GM20431 (cell line): ENCODE results near the gene CLDN4.
"Not testable (repeated sequence)": the region's sequence is repeated elsewhere in the genome, so short reads cannot be mapped to it uniquely, and the experiment has no call there.

Experiments
- in situ Hi-C: fragments of 300-500 bp; cut with MseI, MboI; formaldehyde crosslinking; loops from one replicate; pipeline ENCODE4 v1.15.0; 2020; ENCODE audit warnings: low sequenced_read_pairs; ENCODE audit not compliant: unreplicated experiment

Gene CLDN4, protein sequence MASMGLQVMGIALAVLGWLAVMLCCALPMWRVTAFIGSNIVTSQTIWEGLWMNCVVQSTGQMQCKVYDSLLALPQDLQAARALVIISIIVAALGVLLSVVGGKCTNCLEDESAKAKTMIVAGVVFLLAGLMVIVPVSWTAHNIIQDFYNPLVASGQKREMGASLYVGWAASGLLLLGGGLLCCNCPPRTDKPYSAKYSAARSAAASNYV

DNA sequence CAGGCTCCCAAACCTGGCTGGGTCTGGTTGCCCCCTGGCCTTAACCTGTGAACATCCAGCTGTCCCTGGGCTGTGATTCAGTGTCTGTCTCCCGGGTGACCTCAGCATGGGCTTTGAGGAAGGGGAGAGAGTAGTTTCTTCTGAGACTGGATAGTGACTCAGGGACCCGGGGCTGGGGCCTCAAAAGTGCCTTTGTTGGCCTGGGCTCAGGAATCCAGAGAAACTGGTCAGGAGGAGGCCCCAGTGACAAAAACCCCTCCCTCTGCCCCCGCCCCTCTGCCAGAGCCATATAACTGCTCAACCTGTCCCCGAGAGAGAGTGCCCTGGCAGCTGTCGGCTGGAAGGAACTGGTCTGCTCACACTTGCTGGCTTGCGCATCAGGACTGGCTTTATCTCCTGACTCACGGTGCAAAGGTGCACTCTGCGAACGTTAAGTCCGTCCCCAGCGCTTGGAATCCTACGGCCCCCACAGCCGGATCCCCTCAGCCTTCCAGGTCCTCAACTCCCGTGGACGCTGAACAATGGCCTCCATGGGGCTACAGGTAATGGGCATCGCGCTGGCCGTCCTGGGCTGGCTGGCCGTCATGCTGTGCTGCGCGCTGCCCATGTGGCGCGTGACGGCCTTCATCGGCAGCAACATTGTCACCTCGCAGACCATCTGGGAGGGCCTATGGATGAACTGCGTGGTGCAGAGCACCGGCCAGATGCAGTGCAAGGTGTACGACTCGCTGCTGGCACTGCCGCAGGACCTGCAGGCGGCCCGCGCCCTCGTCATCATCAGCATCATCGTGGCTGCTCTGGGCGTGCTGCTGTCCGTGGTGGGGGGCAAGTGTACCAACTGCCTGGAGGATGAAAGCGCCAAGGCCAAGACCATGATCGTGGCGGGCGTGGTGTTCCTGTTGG lies at the start of gene CLDN4:
Gene CLDN4, plus strand, starts transcription at position 316 of the 903 bp plus-strand sequence. Its CDS starts 206 bp downstream, at position 522.
- in situ Hi-C loops: no loop called here

DNA sequence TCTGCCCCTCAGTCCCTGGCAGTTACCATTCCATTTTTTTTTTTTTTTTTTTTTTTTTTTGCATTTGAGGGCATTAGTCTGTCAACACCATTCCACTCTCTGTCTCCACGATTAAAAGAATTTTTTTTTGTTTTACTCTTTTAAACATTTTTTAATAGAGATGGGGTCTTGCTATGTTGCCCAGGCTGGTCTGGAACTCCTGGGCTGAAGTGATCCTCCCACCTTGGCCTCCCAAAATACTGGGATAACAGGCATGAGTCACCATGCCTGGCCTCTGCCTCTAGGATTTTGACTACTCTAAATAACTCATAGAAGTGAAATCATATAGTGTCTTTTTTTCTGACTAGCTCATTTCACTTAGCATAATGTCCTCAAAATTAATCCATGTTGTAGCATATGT lies 44.2 kb upstream of the CLDN4 start:
- in situ Hi-C loops: no loop called here

- in situ Hi-C loops: not testable (repeated sequence)
Observed at GRCh38 chr7:73787786-73788048, 43.1 kb upstream of the CLDN4 start.

DNA sequence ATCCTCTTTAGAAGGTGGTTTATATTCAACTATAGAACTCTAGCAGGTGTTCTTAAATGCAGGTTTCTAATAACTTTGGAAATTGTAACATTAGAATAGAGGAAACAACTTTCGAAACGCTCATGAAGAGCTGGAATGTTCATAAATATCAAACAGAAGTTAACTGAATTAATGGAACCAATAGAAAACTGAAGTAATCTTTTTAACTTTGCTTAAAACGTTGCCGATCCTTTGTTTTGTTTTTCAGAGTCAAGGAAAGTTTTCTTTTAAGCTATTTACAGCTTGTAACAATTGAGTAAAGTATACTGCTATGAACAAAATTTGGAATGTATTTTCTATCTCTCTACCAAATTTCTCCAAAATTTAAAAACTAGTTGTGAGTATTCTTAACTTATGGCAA lies 41.7 kb upstream of the CLDN4 start:
- in situ Hi-C loops: no loop called here

DNA sequence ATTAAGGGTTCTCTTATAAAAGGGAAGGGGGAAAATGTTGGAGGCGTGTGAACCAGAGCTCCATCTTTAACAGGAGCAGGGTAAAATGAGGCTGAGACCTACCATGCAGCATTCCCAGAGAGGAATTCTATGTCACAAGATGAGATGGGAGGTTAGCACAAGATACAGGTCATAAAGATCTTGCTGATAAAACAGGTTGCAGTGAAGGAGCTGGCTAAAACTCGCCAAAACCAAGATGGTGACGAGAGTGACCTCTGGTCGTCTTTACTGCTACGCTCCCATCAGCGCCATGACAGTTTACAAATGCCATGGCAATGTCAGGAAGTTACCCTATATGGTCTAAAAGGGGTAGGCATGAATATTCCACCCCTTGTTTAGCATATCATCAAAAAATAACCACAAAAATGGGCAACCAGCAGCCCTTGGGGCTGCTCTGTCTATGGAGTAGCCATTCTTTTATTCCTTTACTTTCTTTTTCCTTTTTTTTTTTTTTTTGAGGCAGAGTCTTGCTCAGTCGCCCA lies 39.6 kb upstream of the CLDN4 start:
- in situ Hi-C loops: not testable (repeated sequence)

- in situ Hi-C loops: not testable (repeated sequence)
Observed at GRCh38 chr7:73795188-73795587, 35.6 kb upstream of the CLDN4 start.

DNA sequence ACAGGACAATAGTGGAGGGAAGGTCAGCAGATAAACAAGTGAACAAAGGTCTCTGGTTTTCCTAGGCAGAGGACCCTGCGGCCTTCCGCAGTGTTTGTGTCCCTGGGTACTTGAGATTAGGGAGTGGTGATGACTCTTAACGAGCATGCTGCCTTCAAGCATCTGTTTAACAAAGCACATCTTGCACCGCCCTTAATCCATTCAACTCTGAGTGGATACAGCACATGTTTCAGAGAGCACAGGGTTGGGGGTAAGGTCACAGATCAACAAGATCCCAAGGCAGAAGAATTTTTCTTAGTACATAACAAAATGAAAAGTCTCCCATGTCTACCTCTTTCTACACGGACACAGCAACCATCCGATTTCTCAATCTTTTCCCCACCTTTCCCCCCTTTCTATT lies 34.1 kb upstream of the CLDN4 start:
- in situ Hi-C loops: not testable (repeated sequence)

GRCh38 chr7:73797176-73797575 lies 33.6 kb upstream of the CLDN4 start:
- in situ Hi-C loops: not testable (repeated sequence)

GRCh38 chr7:73799282-73800141 lies 31.3 kb upstream of the CLDN4 start:
- in situ Hi-C loops: no loop called here

GRCh38 chr7:73801577-73801976 lies 29.2 kb upstream of the CLDN4 start:
- in situ Hi-C loops: no loop called here

GRCh38 chr7:73802459-73802858 lies 28.3 kb upstream of the CLDN4 start:
- in situ Hi-C loops: no loop called here

DNA sequence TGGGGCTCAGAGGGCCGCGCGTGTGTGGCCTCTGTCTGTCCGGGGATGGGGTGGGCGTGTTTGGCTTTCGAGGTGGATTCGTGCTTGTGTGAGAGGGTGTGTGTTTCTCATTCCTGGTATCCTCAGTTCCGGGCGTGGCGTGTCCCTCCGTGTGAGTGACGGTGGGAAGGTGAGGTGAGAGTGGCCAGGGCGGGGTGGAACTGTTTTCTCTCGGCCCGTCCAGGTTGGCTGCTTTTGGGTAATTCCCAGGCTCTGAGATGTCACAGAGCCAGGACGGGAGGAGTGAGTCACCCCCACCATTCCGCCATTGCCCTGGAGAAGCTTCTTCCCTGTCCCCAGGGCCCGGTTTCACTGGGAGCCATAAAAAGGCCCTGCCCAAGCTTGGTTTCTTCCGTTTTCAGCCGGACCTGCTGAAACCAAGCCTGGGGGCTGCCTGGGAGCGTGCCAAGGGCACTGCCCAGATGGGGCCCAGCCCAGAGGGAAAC lies 21.3 kb upstream of the CLDN4 start:
- in situ Hi-C loops: no loop called here

DNA sequence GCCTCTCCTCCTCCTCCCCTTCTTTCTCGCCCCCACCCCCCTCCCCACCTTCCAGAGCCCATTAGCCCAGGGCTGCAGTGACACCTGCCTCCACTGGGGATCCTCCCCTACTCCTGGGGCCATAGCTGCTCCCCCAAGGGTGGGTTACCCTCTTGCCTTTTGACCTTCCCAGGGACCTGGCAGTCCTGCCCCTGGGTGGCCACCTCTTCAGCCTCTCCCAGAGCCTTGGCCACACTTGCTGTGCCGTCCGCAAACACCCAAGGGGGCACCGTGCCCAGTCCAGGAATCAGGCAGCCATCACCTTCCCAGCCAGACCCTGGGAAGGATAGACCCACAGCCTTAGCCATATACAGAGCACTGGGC lies 19.8 kb upstream of the CLDN4 start:
- in situ Hi-C loops: no loop called here

DNA sequence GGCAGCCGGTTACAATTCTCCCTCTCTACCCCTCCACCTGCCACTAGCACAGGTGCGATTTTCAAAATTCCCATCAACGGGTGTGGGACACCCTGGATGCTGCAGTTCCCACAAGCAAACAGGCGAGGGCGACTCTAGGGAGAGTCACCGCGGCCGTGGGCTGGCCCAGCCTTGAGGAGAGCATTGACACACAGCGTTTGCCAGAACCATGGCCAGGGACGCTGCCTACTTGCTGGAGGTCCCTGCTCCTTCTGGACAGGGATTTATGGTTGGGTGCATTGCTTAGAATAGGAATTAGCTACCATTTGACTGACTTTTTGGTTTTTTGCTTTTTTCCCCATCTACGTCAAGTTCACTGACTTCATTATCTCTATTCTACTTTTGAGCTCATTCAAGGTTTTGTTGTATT lies 19.0 kb upstream of the CLDN4 start:
- in situ Hi-C loops: no loop called here

GRCh38 chr7:73812996-73813395 lies 17.8 kb upstream of the CLDN4 start:
- in situ Hi-C loops: no loop called here

DNA sequence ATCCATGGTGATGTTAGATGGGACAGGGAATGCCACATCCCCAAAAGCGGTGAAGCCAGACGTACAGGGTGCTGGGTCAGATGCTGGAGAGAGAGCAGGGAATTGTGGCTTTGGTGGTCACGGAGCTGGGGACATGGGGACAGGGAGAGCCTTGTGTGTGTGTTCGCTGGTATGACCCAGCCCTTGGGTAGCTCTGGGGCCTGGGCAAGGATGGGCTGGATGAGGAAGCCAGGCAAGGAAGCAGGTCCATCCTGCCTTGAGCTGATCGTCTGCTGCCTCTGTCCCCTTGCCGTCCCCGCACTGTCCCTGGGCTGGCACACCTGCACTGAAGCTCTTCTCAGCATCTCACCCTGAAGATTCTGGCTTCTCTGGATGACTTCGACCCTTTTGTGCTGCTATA lies 15.4 kb upstream of the CLDN4 start:
- in situ Hi-C loops: no loop called here

GRCh38 chr7:73817121-73817520 lies 13.7 kb upstream of the CLDN4 start:
- in situ Hi-C loops: no loop called here

GRCh38 chr7:73820013-73820412 lies 10.8 kb upstream of the CLDN4 start:
- in situ Hi-C loops: no loop called here

DNA sequence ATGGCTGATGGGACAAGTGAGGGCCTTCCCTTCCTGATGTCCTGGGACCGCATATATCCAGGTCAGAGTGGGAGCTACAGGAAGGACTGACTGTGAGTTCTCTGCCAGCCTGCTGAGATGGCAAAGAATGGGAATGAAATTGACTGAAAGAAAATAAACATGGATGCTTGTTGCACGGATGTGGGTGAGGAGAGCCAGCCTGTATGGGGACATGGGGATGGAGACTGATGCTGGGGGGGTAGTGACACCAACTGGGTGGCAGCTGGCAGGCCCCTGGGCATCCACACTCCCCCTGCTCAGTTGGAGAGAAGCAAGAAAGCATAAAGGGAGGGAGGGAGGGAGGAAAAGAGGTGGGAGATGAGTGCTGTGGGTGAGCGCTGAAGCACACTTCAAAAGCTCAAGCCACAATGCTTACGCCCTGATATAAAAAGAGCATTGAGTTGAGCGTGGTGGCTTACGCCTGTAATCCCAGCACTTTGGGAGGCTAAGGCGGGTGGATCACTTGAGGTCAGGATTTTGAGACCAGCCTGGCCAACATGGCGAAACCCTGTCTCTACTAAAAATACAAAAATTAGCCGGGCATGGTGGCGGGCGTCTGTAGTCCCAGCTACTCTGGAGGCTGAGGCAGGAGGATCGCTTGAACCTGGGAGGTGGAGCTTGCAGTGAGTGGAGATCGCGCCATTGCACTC lies 9.1 kb upstream of the CLDN4 start:
- in situ Hi-C loops: not testable (repeated sequence)
